SU-DHL-6 (cell line): ENCODE data around the gene SMAD6.

Source experiments
- H2AFZ ChIP-seq: fragments of 200-600 bp; sonication (generic); 2 replicates; pipeline ENCODE4 v1.6.1; 2014; ENCODE audit warnings: low read depth, mild to moderate bottlenecking, moderate library complexity, mixed read lengths, antibody characterized with exemption, low read length; ENCODE audit not compliant: severe bottlenecking
- H3F3A ChIP-seq: fragments of 200-600 bp; shearing (Covaris generic); 2 replicates; pipeline ENCODE4 v1.6.0; 2016; ENCODE audit warnings: antibody characterized with exemption, mild to moderate bottlenecking; ENCODE audit not compliant: insufficient read depth
- H3K27ac ChIP-seq: fragments of 200-600 bp; sonication (generic); 2 replicates; pipeline ENCODE4 v1.5.1; 2016; ENCODE audit warnings: low read depth, mild to moderate bottlenecking, low read length, moderate library complexity, mixed read lengths
- H3K27me3 ChIP-seq: fragments of 200-600 bp; sonication (generic), shearing (Covaris generic); 2 replicates; pipeline ENCODE4 v1.6.0; 2014; ENCODE audit warnings: mild to moderate bottlenecking, low read length
- H3K36me3 ChIP-seq: fragments of 200-600 bp; sonication (generic); 2 replicates; pipeline ENCODE4 v1.6.1; 2014; ENCODE audit warnings: mild to moderate bottlenecking, low read length, mixed read lengths
- H3K4me2 ChIP-seq: fragments of 300-600, 200-600 bp; shearing (Covaris generic), sonication (generic); 2 replicates; pipeline ENCODE4 v1.6.0; 2014; ENCODE audit warnings: low read length, low read depth, mild to moderate bottlenecking; ENCODE audit not compliant: poor library complexity, severe bottlenecking
- H3K4me3 ChIP-seq: fragments of 200-600 bp; sonication (generic); 2 replicates; pipeline ENCODE4 v1.5.1; 2014; ENCODE audit warnings: antibody characterized with exemption, low read length, mild to moderate bottlenecking, mixed read lengths; ENCODE audit not compliant: insufficient read depth, poor library complexity, severe bottlenecking
- H3K79me2 ChIP-seq: fragments of 200-600 bp; sonication (generic); 2 replicates; pipeline ENCODE4 v1.6.1; 2014; ENCODE audit warnings: mild to moderate bottlenecking, low read length, moderate library complexity; ENCODE audit not compliant: insufficient read depth
- H3K9ac ChIP-seq: fragments of 200-600 bp; sonication (generic); 2 replicates; pipeline ENCODE4 v1.7.0; 2014; ENCODE audit warnings: mild to moderate bottlenecking, low read length
- H3K9me2 ChIP-seq: fragments of 200-600 bp; sonication (generic); replicated peaks from 2 replicates; pipeline ENCODE4 v1.6.1; 2014; ENCODE audit warnings: low read length; ENCODE audit not compliant: insufficient read depth
- H3K9me3 ChIP-seq: fragments of 200-600 bp; sonication (generic); 2 replicates; pipeline ENCODE4 v1.6.1; 2014; ENCODE audit warnings: low read length, mixed read lengths; ENCODE audit not compliant: insufficient read depth
- H4K20me1 ChIP-seq: fragments of 200-600 bp; sonication (generic); 2 replicates; pipeline ENCODE4 v1.6.1; 2014; ENCODE audit warnings: low read depth, mild to moderate bottlenecking, antibody characterized with exemption, low read length, moderate library complexity, mixed read lengths
- CTCF ChIP-seq: fragments of 200-600 bp; sonication (generic); IDR thresholded peaks from one replicate; pipeline ENCODE4 v1.5.1; 2017; ENCODE audit warnings: antibody characterized with exemption, mild to moderate bottlenecking, low read length, moderate library complexity; ENCODE audit not compliant: insufficient read depth, poor library complexity, severe bottlenecking
- EZH2phosphoT487 ChIP-seq: fragments of 200-600 bp; sonication (generic), shearing (Covaris generic); conservative IDR thresholded peaks from 2 replicates; pipeline ENCODE4 v1.6.1; 2018; ENCODE audit warnings: mild to moderate bottlenecking, antibody characterized with exemption, low read length, moderate library complexity, mixed read lengths

Gene SMAD6

DNA sequence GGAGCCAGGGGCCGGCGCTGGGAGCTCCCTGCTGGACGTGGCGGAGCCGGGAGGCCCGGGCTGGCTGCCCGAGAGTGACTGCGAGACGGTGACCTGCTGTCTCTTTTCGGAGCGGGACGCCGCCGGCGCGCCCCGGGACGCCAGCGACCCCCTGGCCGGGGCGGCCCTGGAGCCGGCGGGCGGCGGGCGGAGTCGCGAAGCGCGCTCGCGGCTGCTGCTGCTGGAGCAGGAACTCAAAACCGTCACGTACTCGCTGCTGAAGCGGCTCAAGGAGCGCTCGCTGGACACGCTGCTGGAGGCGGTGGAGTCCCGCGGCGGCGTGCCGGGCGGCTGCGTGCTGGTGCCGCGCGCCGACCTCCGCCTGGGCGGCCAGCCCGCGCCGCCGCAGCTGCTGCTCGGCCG, 1.5 kb downstream of the SMAD6 start:
- Histone ChIP-seq H3K4me2 (peak overlapping the region; percentile 76), H3K79me2 (no peaks in the 10 kb centered on the region), H3K9me3 (no peaks in the 10 kb centered on the region), H3K27ac (no peak overlapping the region), H4K20me1 (no peaks in the 10 kb centered on the region), H3K36me3 (no peaks in the 10 kb centered on the region), H3K4me3 (peak overlapping the region; percentile 53), H3K9me2 (no peaks in the 10 kb centered on the region), H3K27me3 (no peaks in the 10 kb centered on the region), H2AFZ (no peak overlapping the region), H3K9ac (peak overlapping the region; percentile 59; the same call in 1 of the 2 replicates), H3F3A (peaks cover 5% of the 10 kb centered on the region; the same call in 1 of the 2 replicates)
- no peak for TF ChIP-seq CTCF
- TF ChIP-seq EZH2phosphoT487 = no peak; the same call in 1 of the 2 replicates

DNA sequence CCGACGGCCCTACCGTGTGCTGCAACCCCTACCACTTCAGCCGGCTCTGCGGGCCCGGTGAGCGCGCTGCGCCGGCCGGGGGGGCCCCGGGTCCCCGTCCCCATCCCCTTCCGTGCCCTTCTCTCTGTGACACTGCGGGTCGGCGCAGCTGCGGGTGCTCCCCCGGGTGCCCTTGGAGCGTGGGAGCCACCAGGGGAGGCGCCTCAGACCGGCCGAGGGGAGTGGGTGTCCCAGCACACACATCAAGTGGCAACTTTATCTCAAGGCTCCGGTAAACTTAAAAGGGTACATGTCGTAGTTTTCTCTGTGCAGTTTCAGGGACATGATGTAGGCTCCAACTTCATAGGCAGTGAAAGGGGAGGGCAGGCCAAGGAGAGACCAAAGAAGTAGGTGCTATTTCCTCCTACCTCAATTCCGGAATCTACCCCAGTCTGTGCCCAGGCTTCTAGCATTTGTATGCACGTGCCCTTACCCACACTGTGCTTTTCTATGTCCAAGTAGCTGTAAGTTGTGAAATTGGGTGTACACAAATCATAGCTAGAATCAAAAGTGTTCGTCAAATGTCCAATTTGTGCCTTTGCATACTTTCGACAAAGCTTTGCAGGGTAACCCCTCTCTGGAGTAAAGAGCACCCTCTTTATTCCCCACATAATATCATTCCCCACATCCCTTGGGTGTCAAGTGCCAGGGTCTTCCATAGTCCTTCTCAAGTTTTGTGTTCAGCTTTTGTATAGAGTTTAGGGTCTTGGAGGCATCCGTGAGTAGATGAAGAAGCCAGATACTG, 2.2 kb downstream of the SMAD6 start:
- no peaks in the 10 kb centered on the region for H3K9me2 ChIP-seq
- H3F3A ChIP-seq = peaks cover 5% of the 10 kb centered on the region; the same call in 1 of the 2 replicates
- TF ChIP-seq CTCF (no peak), EZH2phosphoT487 (peak; percentile 96)
- H2AFZ ChIP-seq = no peak overlapping the region
- no peak overlapping the region for H3K27ac ChIP-seq
- H4K20me1 ChIP-seq = no peaks in the 10 kb centered on the region
- H3K27me3 ChIP-seq = no peaks in the 10 kb centered on the region
- no peaks in the 10 kb centered on the region for H3K36me3 ChIP-seq
- no peaks in the 10 kb centered on the region for H3K9me3 ChIP-seq
- peak overlapping the region; percentile 76 for H3K4me2 ChIP-seq
- no peaks in the 10 kb centered on the region for H3K79me2 ChIP-seq
- no peak overlapping the region for H3K4me3 ChIP-seq
- H3K9ac ChIP-seq = no peak overlapping the region

GRCh38 chr15:66704803-66705153, 2.7 kb downstream of the SMAD6 start:
- Histone ChIP-seq H3K79me2 (no peaks in the 10 kb centered on the region), H3F3A (peaks cover 5% of the 10 kb centered on the region; the same call in 1 of the 2 replicates), H3K9me3 (no peaks in the 10 kb centered on the region), H4K20me1 (no peaks in the 10 kb centered on the region), H3K4me3 (no peak overlapping the region), H2AFZ (no peak overlapping the region), H3K9ac (no peak overlapping the region), H3K36me3 (no peaks in the 10 kb centered on the region), H3K27me3 (no peaks in the 10 kb centered on the region), H3K27ac (no peak overlapping the region), H3K4me2 (no peak overlapping the region), H3K9me2 (no peaks in the 10 kb centered on the region)
- no peak for TF ChIP-seq EZH2phosphoT487
- TF ChIP-seq CTCF = no peak
